Gastroesophageal sphincter (tissue), 3 donors: ENCODE measurements around the gene RGCC.

Experiments used
- POLR2A ChIP-seq, 2 donors: fragments of 450-650 bp; IDR thresholded peaks; one replicate each; pipeline ENCODE4 v1.6.1; 2017; ENCODE audit warnings: antibody characterized with exemption in 2 of 2, mild to moderate bottlenecking in 2 of 2, moderate library complexity in 1 of 2
- TF ChIP-seq, protein P1 (sequence below), 4 experiments: fragments of 200-600 bp in 2 of 4; fragments of 450-650 bp in 2 of 4; sonication (generic) in 1 of 4; IDR thresholded peaks; one replicate each; pipeline ENCODE4 v1.5.1; 2017 to 2019; ENCODE audit warnings: antibody characterized with exemption in 4 of 4, mild to moderate bottlenecking in 2 of 4, moderate library complexity in 2 of 4

DNA sequence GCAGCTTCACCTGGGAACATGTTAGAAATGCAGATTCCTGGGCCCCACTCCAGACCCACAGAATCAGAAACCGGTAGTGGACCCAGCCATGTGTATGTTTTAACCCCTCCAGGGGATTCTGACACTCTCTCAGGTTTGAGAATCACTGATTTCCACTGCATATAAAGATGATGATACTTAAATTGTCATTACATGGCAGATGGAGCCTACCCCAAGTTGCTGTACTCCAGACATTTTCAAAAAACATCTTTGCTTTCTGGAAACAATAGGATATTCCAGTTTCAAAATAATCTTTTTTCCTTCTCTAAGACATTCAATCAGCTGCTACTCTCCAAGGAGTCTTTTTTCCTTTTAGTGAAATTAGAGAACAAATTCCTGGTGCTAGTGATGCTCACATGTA is 48.6 kb upstream of the RGCC start:
- TF ChIP-seq, protein P1, sequence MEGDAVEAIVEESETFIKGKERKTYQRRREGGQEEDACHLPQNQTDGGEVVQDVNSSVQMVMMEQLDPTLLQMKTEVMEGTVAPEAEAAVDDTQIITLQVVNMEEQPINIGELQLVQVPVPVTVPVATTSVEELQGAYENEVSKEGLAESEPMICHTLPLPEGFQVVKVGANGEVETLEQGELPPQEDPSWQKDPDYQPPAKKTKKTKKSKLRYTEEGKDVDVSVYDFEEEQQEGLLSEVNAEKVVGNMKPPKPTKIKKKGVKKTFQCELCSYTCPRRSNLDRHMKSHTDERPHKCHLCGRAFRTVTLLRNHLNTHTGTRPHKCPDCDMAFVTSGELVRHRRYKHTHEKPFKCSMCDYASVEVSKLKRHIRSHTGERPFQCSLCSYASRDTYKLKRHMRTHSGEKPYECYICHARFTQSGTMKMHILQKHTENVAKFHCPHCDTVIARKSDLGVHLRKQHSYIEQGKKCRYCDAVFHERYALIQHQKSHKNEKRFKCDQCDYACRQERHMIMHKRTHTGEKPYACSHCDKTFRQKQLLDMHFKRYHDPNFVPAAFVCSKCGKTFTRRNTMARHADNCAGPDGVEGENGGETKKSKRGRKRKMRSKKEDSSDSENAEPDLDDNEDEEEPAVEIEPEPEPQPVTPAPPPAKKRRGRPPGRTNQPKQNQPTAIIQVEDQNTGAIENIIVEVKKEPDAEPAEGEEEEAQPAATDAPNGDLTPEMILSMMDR (IDR thresholded peaks at IDR 0.05), result no peak
- TF ChIP-seq POLR2A (IDR thresholded peaks at IDR 0.05), result no peak
